Mammary epithelial cell (primary cell): Measurements from ENCODE around the gene FSTL4.

ENCODE experiments used
- CTCF ChIP-seq, 2 donors: IDR thresholded peaks in 1 of 2; conservative IDR thresholded peaks in 1 of 2; 2 replicates each; pipeline ENCODE4 v1.5.1; 2011 to 2012; ENCODE audit warnings: inconsistent platforms in 2 of 2, low read length in 2 of 2, mild to moderate bottlenecking in 2 of 2, control low read depth in 1 of 2, low read depth in 1 of 2; ENCODE audit not compliant: insufficient read depth in 1 of 2; ENCODE audit errors: extremely low read depth in 1 of 2
- EZH2 ChIP-seq: IDR thresholded peaks from 2 replicates; pipeline ENCODE4 v1.6.1; 2012; ENCODE audit warnings: low read length, inconsistent platforms, borderline replicate concordance

- TF ChIP-seq CTCF (conservative IDR thresholded peaks at IDR 0.05 in 1 of 2, IDR thresholded peaks at IDR 0.05 in 1 of 2; ENCODE audit: extremely low read depth in 1 of 2, insufficient read depth in 1 of 2, low read depth in 1 of 2, low read length in 2 of 2) (no peak), EZH2 (no peak)
These were observed 132.0 kb downstream of the FSTL4 start for GRCh38 chr5:133480366-133480765.
